GM19193 (cell line): ENCODE data around the gene TSPAN16.

Source experiments
- POLR2A ChIP-seq: IDR thresholded peaks from 4 replicates; pipeline ENCODE4 v1.6.1; 2011; ENCODE audit not compliant: insufficient read depth, insufficient read length; ENCODE audit errors: extremely low read depth

The TSPAN16 gene

DNA sequence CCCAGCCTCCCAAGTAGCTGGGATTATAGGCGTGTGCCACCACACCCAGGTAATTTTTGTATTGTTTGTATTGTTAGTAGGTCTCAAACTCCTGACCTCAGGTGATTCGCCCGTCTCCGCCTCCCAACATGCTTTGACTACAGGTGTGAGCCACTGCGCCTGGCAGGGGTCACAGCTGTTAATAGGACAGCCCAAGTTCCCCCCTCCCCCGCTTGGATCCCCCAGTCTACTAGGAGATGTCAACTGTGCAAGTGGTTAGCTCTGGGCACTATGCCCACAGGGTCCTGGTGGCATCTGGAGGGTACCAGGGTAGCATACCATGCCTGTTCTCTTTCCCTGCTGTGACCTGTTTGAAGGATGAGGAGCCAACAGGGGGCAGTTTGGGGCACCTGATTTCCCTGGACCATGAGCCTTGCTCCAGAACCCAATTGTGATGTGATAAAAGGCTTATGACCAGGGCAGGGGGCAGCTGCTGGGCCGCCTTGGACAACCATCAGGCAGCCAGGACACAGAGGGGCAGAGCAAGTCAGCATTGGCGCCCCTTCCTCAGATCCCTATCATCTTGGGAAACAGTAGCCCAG, at the start of gene TSPAN16:
TSPAN16 (plus strand) TSS at position 496 of the 581 bp plus-strand sequence. CDS start 138 bp downstream, outside the sequence.
- no peak for TF ChIP-seq POLR2A

DNA sequence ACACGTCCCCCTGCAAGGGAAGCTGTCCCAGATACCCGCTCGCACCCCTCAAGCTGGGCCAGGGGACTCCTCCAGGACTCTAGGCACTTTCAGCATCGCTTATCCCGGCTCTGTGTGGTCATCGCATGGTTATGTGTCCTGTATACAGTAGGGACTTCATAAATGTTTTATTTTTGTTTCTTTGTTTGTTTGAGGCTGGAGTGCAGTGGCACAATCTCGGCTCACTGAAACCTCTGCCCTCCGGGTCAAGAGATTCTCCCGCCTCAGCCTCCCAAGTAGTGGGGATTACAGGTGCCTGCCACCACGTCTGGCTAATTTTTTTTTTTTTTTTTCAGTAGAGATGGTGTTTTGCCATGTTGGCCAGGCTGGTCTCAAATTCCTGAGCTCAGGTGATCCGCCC, 49.0 kb upstream of the TSPAN16 start:
- TF ChIP-seq POLR2A = no peak

- TF ChIP-seq POLR2A = no peak
Measured at GRCh38 chr19:11247391-11247790, 48.6 kb upstream of the TSPAN16 start.

- TF ChIP-seq POLR2A = no peak
Measured at GRCh38 chr19:11247934-11248333, 48.0 kb upstream of the TSPAN16 start.

- no peak for TF ChIP-seq POLR2A
Measured at GRCh38 chr19:11248852-11249251, 47.1 kb upstream of the TSPAN16 start.

GRCh38 chr19:11251217-11251616, 44.7 kb upstream of the TSPAN16 start:
- no peak for TF ChIP-seq POLR2A

DNA sequence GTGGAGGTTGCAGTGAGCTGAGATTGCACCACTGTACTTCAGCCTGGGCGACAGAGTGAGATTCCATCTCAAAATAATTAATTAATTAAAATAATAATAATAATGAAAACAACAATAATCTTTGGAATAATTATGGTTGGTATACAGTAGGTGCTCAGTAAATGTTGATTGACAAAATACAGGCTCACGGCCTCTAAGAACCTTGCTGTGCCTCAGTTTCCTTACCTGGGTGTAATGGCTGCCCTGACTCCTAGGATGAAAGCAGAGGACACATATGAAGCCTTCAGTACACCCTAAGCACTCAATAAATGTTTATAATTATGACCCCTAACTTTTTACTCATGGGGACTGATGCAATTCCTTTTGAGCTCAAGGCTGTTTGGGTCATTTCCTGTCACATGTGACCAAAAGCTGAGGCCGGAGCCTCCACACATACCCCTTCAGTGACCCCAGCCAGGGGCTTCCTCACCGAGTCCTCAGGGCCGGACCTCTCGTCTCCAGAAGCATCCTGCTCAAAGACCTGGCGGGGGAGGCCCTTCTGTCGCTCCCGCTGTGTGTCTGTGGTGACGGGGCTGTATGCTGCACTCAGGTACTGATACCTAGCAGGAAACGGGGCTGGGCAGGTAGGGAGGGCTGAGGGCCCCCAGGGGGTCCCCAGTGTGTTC, 44.2 kb upstream of the TSPAN16 start:
- TF ChIP-seq POLR2A = no peak

GRCh38 chr19:11252665-11253355, 43.1 kb upstream of the TSPAN16 start:
- TF ChIP-seq POLR2A = no peak

- TF ChIP-seq POLR2A = no peak
Measured at GRCh38 chr19:11254666-11255065, 41.3 kb upstream of the TSPAN16 start.

GRCh38 chr19:11256189-11256588, 39.8 kb upstream of the TSPAN16 start:
- no peak for TF ChIP-seq POLR2A

GRCh38 chr19:11257846-11258380, 38.0 kb upstream of the TSPAN16 start:
- TF ChIP-seq POLR2A = no peak

DNA sequence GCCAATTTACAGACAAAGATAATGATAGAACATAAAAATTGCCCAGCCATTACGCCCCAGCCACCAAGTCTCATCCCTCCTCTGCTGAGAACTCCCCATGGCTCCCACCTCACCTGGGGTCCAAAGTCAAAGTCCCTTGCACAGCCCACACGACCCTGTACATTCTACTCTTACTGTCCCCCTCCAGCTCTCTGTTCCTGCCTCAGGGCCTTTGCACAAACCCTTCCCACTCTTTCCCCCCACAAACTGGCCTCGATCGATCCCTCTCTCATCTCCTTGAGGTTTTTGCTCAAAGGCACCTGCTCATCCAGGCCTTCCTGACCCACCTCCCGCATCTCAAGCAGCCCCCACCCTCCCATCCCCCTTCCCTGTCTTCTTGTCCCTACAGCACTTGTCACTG, 35.0 kb upstream of the TSPAN16 start:
- TF ChIP-seq POLR2A = no peak

DNA sequence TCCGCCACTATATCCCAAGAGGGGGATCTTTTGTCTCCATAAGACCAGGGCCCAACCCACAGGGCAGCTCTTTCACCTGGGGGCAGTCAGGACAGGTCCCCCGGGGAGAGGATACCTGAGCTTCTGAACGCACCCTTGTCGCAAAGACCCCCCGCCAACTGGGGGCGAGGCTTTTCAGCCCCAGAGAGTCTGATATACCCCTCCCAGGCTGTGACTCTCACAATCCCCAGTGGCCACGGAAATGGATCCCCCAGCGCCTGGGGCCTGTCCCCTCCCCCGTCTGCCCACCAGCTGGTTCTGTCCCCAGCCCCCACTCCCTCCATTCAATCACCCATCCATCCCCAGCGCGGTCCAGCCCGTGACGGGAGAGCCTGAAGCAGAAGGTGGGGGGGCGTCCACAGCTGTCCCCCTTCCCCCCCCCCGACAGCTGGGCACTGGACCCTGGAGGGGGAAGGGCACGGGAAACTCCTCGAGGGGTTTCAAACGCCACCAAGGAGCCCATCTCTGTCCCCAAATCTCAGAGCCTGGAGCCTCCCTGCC, 34.5 kb upstream of the TSPAN16 start:
- no peak for TF ChIP-seq POLR2A

DNA sequence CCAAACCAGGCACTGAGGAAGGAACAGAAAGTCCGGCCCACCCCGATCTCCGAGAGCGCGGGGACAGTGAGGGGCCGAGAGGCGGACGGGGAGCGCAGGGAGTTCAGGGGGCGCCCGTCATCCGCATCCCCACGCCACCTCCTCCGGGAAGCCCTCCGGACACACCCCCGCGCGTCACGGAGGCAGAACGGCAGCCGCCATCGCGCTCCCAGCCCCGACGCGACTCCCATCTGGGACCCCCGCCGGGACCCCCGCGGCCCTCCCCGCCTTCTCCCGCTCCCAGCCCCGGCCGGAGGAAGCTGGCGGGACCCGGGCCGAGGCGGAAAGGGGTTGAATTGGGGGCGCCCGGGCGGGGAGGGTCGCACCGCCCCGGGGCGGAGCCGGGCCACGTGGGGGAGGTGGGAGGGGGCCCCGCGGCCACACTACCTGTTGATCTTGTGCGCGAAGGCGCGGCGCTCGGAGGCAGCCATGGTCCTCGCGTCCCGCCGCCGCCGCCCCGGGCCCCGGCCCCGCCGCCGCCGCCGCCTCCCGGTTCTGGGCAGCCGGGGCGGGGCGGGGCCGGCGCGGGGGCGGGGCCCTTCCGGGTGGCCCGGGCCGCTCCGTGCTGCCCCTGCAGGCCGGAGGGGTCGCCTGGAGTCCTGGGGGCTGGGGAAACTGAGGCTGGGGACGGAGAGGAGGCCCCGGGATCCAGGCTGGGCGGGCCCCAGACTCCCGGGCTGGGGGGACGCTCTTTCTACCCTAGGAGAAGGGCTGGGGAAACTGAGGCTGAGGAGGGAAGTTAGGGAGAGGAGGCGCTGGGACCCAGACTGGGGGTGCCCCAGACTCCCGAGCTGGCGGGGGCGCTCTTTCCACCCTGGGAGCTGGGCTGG, 33.8 kb upstream of the TSPAN16 start, which contains the start of gene DOCK6:
DOCK6 (minus strand) TSS at position 554 of the 869 bp plus-strand sequence; CDS start at position 470, 84 bp downstream.
- no peak for TF ChIP-seq POLR2A
